Panc1 (cell line): ENCODE data around the gene NMRK2.

Experiments
- CTCF ChIP-seq: fragments of 450-650 bp; IDR thresholded peaks from 2 replicates; pipeline ENCODE4 v1.5.1; 2017; ENCODE audit warnings: mild to moderate bottlenecking
- POLR2AphosphoS5 ChIP-seq: IDR thresholded peaks from 2 replicates; pipeline ENCODE4 v1.6.1; 2012; ENCODE audit warnings: mild to moderate bottlenecking, low read depth, low read length, moderate library complexity
- REST ChIP-seq, 2 experiments: IDR thresholded peaks; 2 replicates each; pipeline ENCODE4 v1.6.1; 2011 to 2012; ENCODE audit warnings: low read depth in 2 of 2, control low read depth in 1 of 2, low read length in 1 of 2, mild to moderate bottlenecking in 1 of 2, moderate library complexity in 1 of 2; ENCODE audit not compliant: insufficient read depth in 1 of 2
- SIN3A ChIP-seq: IDR thresholded peaks from 2 replicates; pipeline ENCODE4 v1.6.1; 2012; ENCODE audit warnings: low read depth, mild to moderate bottlenecking, low read length, moderate library complexity, borderline replicate concordance; ENCODE audit not compliant: insufficient read depth
- TCF7L2 ChIP-seq: IDR thresholded peaks from 2 replicates; pipeline ENCODE4 v1.6.1; 2011; ENCODE audit warnings: mild to moderate bottlenecking, low read depth, low read length, inconsistent platforms

- TF ChIP-seq CTCF (no peak), TCF7L2 (no peak), POLR2AphosphoS5 (no peak), REST (IDR thresholded peaks at IDR 0.05; ENCODE audit: insufficient read depth in 1 of 2, low read depth in 2 of 2, low read length in 1 of 2) (peak in 1 of 2 experiments; percentile 47; a peak in 1 of 4 replicates), SIN3A (no peak)
Measured at GRCh38 chr19:3979674-3980352, 46.9 kb downstream of the NMRK2 start.
